HG03025 (cell line): Measurements from ENCODE around the gene DYNLT2B.
"Not testable (repeated sequence)": the region's sequence is repeated elsewhere in the genome, so short reads cannot be mapped to it uniquely, and the experiment has no call there.

Experiments
- ATAC-seq: cut with Tn5 transposase; IDR thresholded peaks from one replicate; pipeline ENCODE4 v1.9.1; 2021; ENCODE audit warnings: mild to moderate bottlenecking, moderate library complexity; ENCODE audit not compliant: unreplicated experiment, low FRiP score

Gene DYNLT2B

GRCh38 chr3:196274585-196274984 lies 43.5 kb downstream of the DYNLT2B start:
- ATAC-seq, result peak; percentile 62

GRCh38 chr3:196273655-196274054 lies 44.4 kb downstream of the DYNLT2B start:
- ATAC-seq, result no peak

- no peak for ATAC-seq
Measured at GRCh38 chr3:196272826-196273225, 45.2 kb downstream of the DYNLT2B start.

GRCh38 chr3:196270499-196270898 lies 47.5 kb downstream of the DYNLT2B start:
- ATAC-seq, result no peak

GRCh38 chr3:196268284-196269163 lies 49.5 kb downstream of the DYNLT2B start:
- no peak for ATAC-seq

- no peak for ATAC-seq
Measured at GRCh38 chr3:196263819-196264218, 54.2 kb downstream of the DYNLT2B start.

- ATAC-seq, result no peak
Measured at GRCh38 chr3:196260784-196261183, 57.3 kb downstream of the DYNLT2B start.

- no peak for ATAC-seq
Measured at GRCh38 chr3:196255776-196256175, 62.3 kb downstream of the DYNLT2B start.

GRCh38 chr3:196254376-196255283 lies 63.4 kb downstream of the DYNLT2B start:
- no peak for ATAC-seq

- no peak for ATAC-seq
Measured at GRCh38 chr3:196251918-196252317, 66.1 kb downstream of the DYNLT2B start.

- ATAC-seq, result no peak
Measured at GRCh38 chr3:196246612-196247308, 71.3 kb downstream of the DYNLT2B start.

- ATAC-seq, result not testable (repeated sequence)
Measured at GRCh38 chr3:196244166-196244565, 73.9 kb downstream of the DYNLT2B start.

- ATAC-seq, result no peak
Measured at GRCh38 chr3:196241704-196242103, 76.3 kb downstream of the DYNLT2B start.
